Osteoblast (primary cell): ENCODE measurements around the gene MAF. TPM values are rescaled to one million over a fixed set of nuclear protein-coding genes. Genes with fewer than 3 reads are reported as not detected.
A peak's percentile ranks its signal among the peaks of the same experiment; 100 is the strongest.

ENCODE experiments used
- DNase-seq: peaks from one replicate; pipeline ENCODE4 v3.0.0; 2011; ENCODE audit warnings: low spot score, mixed read lengths; ENCODE audit not compliant: insufficient read length; ENCODE audit errors: missing footprints
- H2AFZ ChIP-seq: 2 replicates; pipeline ENCODE4 v1.6.0; 2011; ENCODE audit warnings: mild to moderate bottlenecking, low read length
- H3K27ac ChIP-seq: 2 replicates; pipeline ENCODE4 v1.5.1; 2011; ENCODE audit warnings: mild to moderate bottlenecking, low read depth, low read length, moderate library complexity
- H3K27me3 ChIP-seq: 2 replicates; pipeline ENCODE4 v1.6.0; 2012; ENCODE audit warnings: mild to moderate bottlenecking, control low read depth, inconsistent platforms, low read length, moderate library complexity; ENCODE audit not compliant: insufficient read depth
- H3K36me3 ChIP-seq: 2 replicates; pipeline ENCODE4 v1.5.1; 2011; ENCODE audit warnings: mild to moderate bottlenecking, low read length, control low read depth, moderate library complexity; ENCODE audit not compliant: insufficient read depth
- H3K4me1 ChIP-seq: 2 replicates; pipeline ENCODE4 v1.5.1; 2011; ENCODE audit warnings: mild to moderate bottlenecking, low read length, control low read depth, moderate library complexity; ENCODE audit not compliant: insufficient read depth
- H3K4me2 ChIP-seq: 2 replicates; pipeline ENCODE4 v1.6.0; 2011; ENCODE audit warnings: mild to moderate bottlenecking, low read length; ENCODE audit not compliant: insufficient read depth
- H3K4me3 ChIP-seq: fragments of 200-600 bp; sonication (generic); 3 replicates; pipeline ENCODE4 v1.5.1; 2012; ENCODE audit warnings: mild to moderate bottlenecking, low read length, inconsistent platforms; ENCODE audit not compliant: insufficient read depth
- H3K79me2 ChIP-seq: 2 replicates; pipeline ENCODE4 v1.6.0; 2012; ENCODE audit warnings: mild to moderate bottlenecking, low read length, control low read depth, inconsistent platforms; ENCODE audit not compliant: insufficient read depth
- H3K9me3 ChIP-seq: 2 replicates; pipeline ENCODE4 v1.5.1; 2011; ENCODE audit warnings: low read depth, low read length, control low read depth
- H4K20me1 ChIP-seq: 2 replicates; pipeline ENCODE4 v1.6.0; 2012; ENCODE audit warnings: mild to moderate bottlenecking, low read length, control low read depth; ENCODE audit not compliant: insufficient read depth
- total RNA-seq: library from RNA; depleted of rRNA; stranded (reverse); fragments of >200 nt; gene quantifications from 2 replicates; pipeline ENCODE4 v1.2.3, GENCODE V29; 2012
- TF ChIP-seq, protein P1 (sequence below): IDR thresholded peaks from 2 replicates; pipeline ENCODE4 v1.5.1; 2011; ENCODE audit warnings: mild to moderate bottlenecking, low read depth, low read length, moderate library complexity; ENCODE audit errors: extremely low read depth

MAF gene
- total RNA-seq, 1 donor, result 40.2 TPM

DNA sequence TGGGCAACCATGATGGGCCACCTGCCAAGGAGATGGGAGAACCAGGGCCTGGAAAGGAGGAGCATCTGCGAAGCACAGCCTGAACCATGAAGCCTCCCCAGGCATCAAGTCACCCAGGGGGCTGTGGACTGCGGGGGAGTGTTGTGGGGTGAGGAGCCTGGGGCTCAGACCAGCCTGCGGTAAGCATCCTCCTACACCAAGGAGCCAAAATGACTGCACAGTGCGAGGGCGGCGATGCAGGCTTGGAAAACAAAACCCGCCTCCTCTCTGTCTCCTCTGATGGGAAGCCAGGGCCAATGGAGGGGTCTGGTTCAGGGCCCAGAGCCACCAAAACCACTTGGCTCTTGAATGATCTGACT lies 18.1 kb upstream of the MAF start:
- H2AFZ ChIP-seq, result peak overlapping the region; percentile 23
- TF ChIP-seq, protein P1, sequence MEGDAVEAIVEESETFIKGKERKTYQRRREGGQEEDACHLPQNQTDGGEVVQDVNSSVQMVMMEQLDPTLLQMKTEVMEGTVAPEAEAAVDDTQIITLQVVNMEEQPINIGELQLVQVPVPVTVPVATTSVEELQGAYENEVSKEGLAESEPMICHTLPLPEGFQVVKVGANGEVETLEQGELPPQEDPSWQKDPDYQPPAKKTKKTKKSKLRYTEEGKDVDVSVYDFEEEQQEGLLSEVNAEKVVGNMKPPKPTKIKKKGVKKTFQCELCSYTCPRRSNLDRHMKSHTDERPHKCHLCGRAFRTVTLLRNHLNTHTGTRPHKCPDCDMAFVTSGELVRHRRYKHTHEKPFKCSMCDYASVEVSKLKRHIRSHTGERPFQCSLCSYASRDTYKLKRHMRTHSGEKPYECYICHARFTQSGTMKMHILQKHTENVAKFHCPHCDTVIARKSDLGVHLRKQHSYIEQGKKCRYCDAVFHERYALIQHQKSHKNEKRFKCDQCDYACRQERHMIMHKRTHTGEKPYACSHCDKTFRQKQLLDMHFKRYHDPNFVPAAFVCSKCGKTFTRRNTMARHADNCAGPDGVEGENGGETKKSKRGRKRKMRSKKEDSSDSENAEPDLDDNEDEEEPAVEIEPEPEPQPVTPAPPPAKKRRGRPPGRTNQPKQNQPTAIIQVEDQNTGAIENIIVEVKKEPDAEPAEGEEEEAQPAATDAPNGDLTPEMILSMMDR, result no peak

DNA sequence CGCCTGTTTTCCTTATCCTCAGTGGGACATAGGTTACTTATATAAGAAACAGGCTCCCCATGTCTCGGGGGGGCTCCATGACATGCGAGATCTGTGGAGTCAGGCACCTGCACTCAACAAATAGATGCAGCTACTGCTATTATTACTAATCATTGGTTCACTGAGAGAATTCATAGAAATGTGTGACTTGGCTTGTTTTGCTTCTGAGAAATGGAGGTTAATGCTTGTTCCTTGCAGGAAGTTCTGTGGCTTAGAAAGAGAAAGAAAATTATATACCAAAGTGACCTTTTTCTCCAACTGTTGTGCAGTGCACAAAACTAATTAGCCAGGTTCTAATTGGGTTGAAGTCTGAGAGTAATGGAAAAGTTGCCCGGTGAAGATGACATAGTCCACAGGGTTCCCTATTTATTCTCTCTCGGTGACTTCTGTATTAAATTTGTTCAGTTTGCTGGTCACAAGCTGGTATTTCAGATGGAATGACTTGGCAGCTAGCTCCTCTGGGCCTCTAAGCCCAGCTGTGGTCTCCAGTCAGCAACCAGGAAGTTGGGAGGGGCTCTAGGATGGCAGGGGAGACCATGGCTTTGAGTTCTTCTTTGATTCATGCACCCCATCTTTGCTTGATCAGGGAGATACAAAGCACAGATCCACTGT lies 17.6 kb upstream of the MAF start:
- H4K20me1 ChIP-seq, result no peaks in the 10 kb centered on the region
- H3K9me3 ChIP-seq, result no peaks in the 10 kb centered on the region
- no peak overlapping the region for H3K4me3 ChIP-seq
- H3K4me2 ChIP-seq, result no peak overlapping the region
- H3K4me1 ChIP-seq, result peaks cover 2% of the 10 kb centered on the region
- H3K79me2 ChIP-seq, result no peaks in the 10 kb centered on the region
- H2AFZ ChIP-seq, result peak overlapping the region; percentile 23
- H3K27me3 ChIP-seq, result peaks cover 10% of the 10 kb centered on the region
- H3K27ac ChIP-seq, result no peak overlapping the region
- TF ChIP-seq, protein P1, result no peak
- peak; percentile 30 for DNase-seq
- H3K36me3 ChIP-seq, result no peaks in the 10 kb centered on the region

More for the DNA sequence above, 18.1 kb upstream of the MAF start:
- Histone ChIP-seq H3K27ac (no peak overlapping the region), H3K4me3 (no peak overlapping the region), H3K9me3 (no peaks in the 10 kb centered on the region), H3K4me1 (peaks cover 2% of the 10 kb centered on the region), H3K4me2 (no peak overlapping the region), H3K36me3 (no peaks in the 10 kb centered on the region), H4K20me1 (no peaks in the 10 kb centered on the region), H3K79me2 (no peaks in the 10 kb centered on the region), H3K27me3 (peaks cover 10% of the 10 kb centered on the region)
- DNase-seq, result no peak

DNA sequence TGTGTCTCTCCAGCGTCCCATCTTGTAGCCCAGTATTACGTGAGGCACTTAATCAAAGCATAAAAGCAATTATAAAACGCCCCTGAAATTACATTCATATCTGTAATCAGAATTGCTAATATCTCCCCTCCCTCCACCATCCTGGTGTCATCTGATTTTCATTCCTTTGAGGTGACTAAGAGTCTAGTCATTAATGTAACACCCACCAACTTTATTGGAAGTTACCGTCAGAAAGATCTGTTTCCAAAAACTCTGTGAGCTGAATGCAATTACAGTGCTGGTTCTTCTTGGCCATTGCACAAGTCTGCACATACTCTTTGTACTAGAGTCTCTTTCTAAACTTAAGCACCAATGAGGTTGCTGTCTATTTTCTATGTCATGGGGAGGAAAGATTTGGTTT lies 12.5 kb upstream of the MAF start:
- Histone ChIP-seq H3K9me3 (no peaks in the 10 kb centered on the region), H3K79me2 (no peaks in the 10 kb centered on the region), H4K20me1 (no peaks in the 10 kb centered on the region), H3K27me3 (peaks cover 2% of the 10 kb centered on the region), H3K4me2 (no peak overlapping the region), H3K4me1 (peaks cover 7% of the 10 kb centered on the region), H3K27ac (no peak overlapping the region), H3K36me3 (no peaks in the 10 kb centered on the region), H2AFZ (no peak overlapping the region), H3K4me3 (no peak overlapping the region)
- DNase-seq, result no peak
- TF ChIP-seq, protein P1, result no peak

DNA sequence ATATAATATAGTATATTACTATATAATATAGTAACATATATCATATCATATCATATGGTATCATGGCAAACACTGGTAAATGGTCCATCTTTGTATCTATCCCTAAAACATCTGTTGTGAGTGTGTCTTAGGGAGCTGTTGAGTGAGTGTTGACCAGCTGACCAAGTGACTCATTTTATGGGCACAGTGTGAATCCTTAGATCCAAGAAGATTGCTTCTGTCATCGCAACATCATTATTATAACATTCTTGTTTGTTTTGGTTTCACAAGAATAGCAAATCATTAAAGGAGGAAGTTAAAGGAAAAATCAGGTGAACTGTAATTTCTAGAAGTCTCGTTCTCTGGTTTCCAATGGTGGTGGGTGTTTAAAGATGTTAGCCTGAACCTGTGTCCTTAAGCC lies 11.7 kb upstream of the MAF start:
- TF ChIP-seq, protein P1, result no peak
- Histone ChIP-seq H3K27me3 (peaks cover 2% of the 10 kb centered on the region), H2AFZ (no peak overlapping the region), H3K9me3 (no peaks in the 10 kb centered on the region), H3K36me3 (no peaks in the 10 kb centered on the region), H3K4me3 (no peak overlapping the region), H3K4me1 (peaks cover 15% of the 10 kb centered on the region), H3K4me2 (no peak overlapping the region), H4K20me1 (no peaks in the 10 kb centered on the region), H3K79me2 (no peaks in the 10 kb centered on the region), H3K27ac (no peak overlapping the region)
- peak; percentile 81 for DNase-seq
